Colon (tissue), 2 donors: Measurements from ENCODE around the gene CAMTA2.
"Not testable (repeated sequence)": the region's sequence is repeated elsewhere in the genome, so short reads cannot be mapped to it uniquely, and the experiment has no call there.

Experiments
- FAIRE-seq: peaks from 2 replicates; lab custom pipeline; 2012; peaks lifted over from hg19 to GRCh38; lab: Jason Lieb, UNC
- donor health status: control.
- donor health status: control.

CAMTA2 gene

DNA sequence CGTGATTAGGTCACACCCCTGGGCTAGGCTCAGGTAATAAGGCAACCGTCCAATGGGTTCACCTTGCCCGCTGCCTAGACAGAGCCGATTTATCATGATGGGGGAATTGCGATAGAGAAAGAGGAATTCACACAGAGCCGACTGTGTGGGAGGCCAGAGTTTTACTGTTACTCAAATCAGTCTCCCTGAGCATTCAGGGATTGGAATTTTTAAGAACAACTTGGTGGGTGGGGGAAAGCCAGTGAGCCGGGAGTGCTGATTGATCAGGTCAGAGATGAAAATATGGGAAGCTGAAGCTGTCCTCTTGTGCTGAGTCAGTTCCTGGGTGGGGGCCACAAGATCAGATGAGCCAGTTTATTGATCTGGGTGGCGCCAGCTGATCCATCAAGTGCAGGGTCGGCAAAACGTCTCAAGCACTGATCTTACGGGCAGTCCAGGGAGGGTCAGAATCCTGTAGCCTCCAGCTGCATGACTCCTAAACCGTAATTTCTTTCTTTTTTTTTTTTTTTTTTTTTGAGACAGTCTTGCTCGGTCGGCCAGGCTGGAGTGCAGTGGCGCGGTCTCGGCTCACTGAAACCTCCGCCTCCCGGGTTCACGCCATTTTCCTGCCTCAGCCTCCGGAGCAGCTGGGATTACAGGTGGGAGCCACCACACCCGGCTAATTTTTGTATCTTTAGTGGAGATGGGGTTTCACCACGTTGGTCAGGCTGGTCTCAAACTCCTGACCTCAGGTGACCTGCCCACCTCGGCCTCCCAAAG, 60.7 kb downstream of the CAMTA2 start:
- FAIRE-seq: not testable (repeated sequence)

DNA sequence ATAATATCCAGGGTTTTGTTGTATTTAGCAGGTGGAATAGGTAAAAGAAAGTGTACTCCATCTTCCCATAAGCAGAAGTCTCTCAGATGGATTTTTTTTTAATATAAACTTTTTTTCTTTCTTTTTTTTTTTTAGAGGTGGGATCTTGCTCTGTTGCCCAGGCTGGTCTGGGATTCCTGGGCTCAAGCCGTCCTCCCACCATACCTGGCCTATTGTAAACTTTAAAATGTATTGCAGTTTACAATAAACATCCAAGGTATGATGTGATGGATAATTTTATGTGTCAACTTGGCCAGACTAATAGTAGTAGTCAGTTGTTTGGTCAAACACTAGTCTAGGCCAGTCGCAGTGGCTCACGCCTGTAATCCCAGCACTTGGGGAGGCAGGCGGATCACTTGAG, 66.2 kb downstream of the CAMTA2 start:
- FAIRE-seq: no peak

DNA sequence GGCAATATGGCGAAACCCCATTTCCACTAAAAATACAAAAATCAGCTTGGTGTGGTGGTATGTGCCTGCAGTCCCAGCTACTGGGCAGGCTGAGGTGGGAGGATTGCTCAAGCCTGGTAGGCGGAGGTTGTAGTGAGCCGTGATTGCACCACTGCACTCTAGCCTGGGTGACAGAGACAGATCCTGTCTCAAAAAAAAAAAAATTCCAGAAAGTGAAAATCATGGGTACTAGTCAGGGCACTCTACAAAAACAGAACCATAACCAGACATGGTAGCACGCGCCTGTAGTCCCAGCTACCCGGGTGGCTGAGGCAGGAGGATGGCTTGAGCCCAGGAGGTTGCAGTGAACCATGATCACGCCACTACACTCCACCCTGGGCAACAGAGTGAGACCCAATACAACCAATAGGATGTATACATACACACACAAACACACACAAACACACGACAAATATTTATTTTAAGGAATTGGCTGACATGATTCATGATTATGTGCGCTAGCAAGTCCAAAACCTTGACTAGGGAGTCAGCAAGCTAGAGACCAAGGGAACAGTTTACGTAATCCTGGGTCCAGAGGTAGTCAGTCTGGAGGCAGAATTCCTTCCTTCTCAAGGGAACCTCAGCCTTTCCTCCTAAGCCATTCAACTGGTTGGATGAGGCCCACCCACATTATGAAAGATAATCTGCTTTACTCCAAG, 67.0 kb downstream of the CAMTA2 start:
- FAIRE-seq: no peak

DNA sequence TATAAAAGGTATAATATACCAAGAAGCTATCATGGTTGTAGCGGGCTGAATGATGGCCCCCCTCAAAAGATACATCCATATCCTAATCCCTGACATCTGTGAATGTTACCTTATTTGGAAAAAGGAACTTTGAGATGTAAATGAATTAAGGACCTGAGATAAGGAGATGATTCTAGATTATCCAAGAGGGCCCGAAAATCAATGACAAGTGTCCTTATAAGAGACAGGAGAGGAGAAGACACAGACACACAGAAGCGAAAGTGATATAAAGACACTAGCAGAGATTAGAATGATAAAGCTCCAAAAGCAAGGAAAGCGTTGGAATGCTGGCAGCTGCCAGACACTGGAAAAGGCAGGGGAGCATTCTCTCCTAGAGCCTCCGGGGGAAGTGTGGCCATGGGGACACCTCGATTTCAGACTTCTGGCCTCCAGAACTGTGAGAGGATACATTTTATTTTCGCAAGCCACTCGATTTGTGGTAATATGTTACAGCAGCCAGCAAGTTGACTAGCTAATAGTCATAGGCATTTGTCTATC, 67.9 kb downstream of the CAMTA2 start:
- no peak for FAIRE-seq
